MM.1S (cell line): ENCODE measurements around the gene FGFRL1.

Experiments
- DNase-seq: peaks from one replicate; pipeline ENCODE4 v3.0.0-alpha.2; 2015
- H2AFZ ChIP-seq: fragments of 300-600 bp; sonication (generic); 2 replicates; pipeline ENCODE4 v1.6.0; 2016; ENCODE audit warnings: antibody characterized with exemption, low read length
- H3F3A ChIP-seq: fragments of 300-600 bp; sonication (generic); 2 replicates; pipeline ENCODE4 v1.6.1; 2016; ENCODE audit warnings: mild to moderate bottlenecking, antibody characterized with exemption, low read length, moderate library complexity, mixed read lengths; ENCODE audit not compliant: insufficient read depth
- H3K27ac ChIP-seq: fragments of 300-600 bp; sonication (generic); 2 replicates; pipeline ENCODE4 v1.5.1; 2016; ENCODE audit warnings: mild to moderate bottlenecking, low read length
- H3K27me3 ChIP-seq: fragments of 300-600 bp; sonication (generic); replicated peaks from 2 replicates; pipeline ENCODE4 v1.6.0; 2016; ENCODE audit warnings: low read length; ENCODE audit not compliant: insufficient read depth
- H3K36me3 ChIP-seq: fragments of 300-600 bp; sonication (generic); replicated peaks from 2 replicates; pipeline ENCODE4 v1.6.1; 2016; ENCODE audit warnings: mild to moderate bottlenecking, low read length, mixed read lengths; ENCODE audit not compliant: insufficient read depth
- H3K4me1 ChIP-seq: fragments of 300-600 bp; sonication (generic); 2 replicates; pipeline ENCODE4 v1.6.1; 2016; ENCODE audit warnings: low read length, mixed read lengths
- H3K4me2 ChIP-seq: fragments of 300-600 bp; sonication (generic); 2 replicates; pipeline ENCODE4 v1.6.0; 2016; ENCODE audit warnings: low read depth, low read length
- H3K4me3 ChIP-seq: fragments of 300-600 bp; sonication (generic); 2 replicates; pipeline ENCODE4 v1.5.1; 2016; ENCODE audit warnings: low read length, mixed read lengths
- H3K79me2 ChIP-seq: fragments of 300-600 bp; sonication (generic); 2 replicates; pipeline ENCODE4 v1.6.1; 2016; ENCODE audit warnings: mixed run types, low read length, mixed read lengths
- H3K9ac ChIP-seq: fragments of 300-600 bp; sonication (generic); 2 replicates; pipeline ENCODE4 v1.6.1; 2016; ENCODE audit warnings: low read length, mixed read lengths
- H3K9me2 ChIP-seq: fragments of 300-600 bp; sonication (generic); replicated peaks from 2 replicates; pipeline ENCODE4 v1.6.1; 2016; ENCODE audit warnings: mild to moderate bottlenecking, low read length, mixed read lengths; ENCODE audit not compliant: insufficient read depth
- H3K9me3 ChIP-seq: fragments of 300-600 bp; sonication (generic); replicated peaks from 2 replicates; pipeline ENCODE4 v1.6.1; 2016; ENCODE audit warnings: mild to moderate bottlenecking, low read length, mixed read lengths; ENCODE audit not compliant: insufficient read depth
- H4K20me1 ChIP-seq: fragments of 300-600 bp; sonication (generic); 2 replicates; pipeline ENCODE4 v1.6.1; 2016; ENCODE audit warnings: mild to moderate bottlenecking, low read length, moderate library complexity, mixed read lengths; ENCODE audit not compliant: insufficient read depth
- EZH2 ChIP-seq: fragments of 300-600 bp; sonication (generic); optimal IDR thresholded peaks from 2 replicates; pipeline ENCODE3; 2017; ENCODE audit warnings: low read depth, mild to moderate bottlenecking, antibody characterized with exemption, low read length, mixed read lengths
- EZH2phosphoT487 ChIP-seq: fragments of 300-600 bp; sonication (generic); IDR thresholded peaks from 2 replicates; pipeline ENCODE4 v1.6.1; 2018; ENCODE audit warnings: antibody characterized with exemption, low read length
- TF ChIP-seq, protein P1 (sequence below): fragments of 300-600 bp; sonication (generic); IDR thresholded peaks from 2 replicates; pipeline ENCODE4 v1.5.1; 2016; ENCODE audit warnings: antibody characterized with exemption, low read length, mixed read lengths

Gene FGFRL1

DNA sequence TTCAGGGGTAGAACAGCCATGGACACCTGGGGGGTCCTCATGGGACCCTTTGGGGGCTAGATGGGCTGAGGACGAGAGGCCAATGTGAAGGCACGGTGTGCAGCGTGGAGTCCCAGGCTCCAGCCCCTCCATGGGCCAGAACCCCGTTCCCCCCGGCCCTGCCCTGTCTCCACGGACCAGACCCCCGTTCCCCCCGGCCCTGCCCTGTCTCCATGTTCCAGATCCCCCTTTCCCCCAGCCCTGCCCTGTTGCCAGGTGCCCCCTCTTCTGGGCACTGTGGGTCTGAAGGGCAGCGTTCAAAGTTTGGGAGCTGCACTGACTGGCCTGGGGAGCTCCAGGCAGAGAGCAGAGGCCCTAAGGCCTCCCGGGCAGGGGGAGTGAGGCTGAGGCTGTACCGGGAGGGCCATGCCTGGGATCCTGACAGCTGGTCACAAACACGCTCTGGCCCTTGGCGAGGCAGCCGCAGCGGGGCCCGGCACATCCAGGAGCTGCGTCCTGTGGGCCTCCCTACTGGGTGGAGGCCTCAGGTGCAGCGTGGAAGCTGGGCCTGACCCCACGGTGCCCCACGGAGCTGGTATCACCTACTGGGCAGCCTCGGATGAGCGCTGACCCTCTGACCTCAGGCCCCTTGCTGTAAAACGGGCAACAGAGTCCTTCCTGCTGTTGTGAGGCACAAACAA is 46.9 kb upstream of the FGFRL1 start:
- Histone ChIP-seq H3K9me3 (no peaks in the 10 kb centered on the region), H3K36me3 (no peaks in the 10 kb centered on the region)

DNA sequence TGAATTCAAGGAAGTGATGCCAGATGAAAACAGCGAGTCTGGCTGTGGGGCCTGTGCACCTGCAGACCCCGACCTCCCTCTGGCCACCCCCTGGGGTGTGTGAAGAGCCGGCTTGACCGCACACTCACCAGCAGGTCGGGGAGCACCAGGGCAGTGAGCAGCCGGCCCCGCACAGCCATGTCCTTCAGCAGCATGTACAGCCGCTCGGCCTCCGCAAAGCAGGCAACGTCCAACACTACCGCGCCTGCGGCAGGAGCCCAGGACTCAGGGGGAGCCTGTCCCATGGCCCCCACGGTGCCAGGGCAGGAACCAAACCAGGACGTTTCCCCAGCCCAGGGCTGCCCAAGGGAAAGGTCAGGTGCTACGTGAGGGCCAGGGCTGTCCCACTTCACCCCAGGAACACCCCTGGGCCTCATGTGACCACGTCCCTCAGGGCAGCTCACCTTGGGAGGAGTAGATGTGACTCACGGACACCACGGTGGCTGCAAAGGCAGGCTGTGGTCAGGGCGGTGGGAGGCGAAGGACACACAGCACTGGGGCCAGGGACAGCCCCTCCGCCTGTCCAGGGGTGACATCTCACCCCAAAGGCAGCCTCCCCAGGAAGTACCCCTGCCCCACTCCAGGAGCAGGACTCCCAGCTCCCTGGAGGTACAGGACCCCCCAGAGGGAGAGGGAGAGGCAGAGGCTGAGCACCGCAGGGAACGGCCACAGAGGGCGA is 46.2 kb upstream of the FGFRL1 start:
- Histone ChIP-seq H3K36me3 (no peaks in the 10 kb centered on the region), H4K20me1 (no peaks in the 10 kb centered on the region), H3K9me3 (no peaks in the 10 kb centered on the region), H3K9me2 (no peaks in the 10 kb centered on the region), H3K27ac (no peak overlapping the region), H3K4me1 (no peaks in the 10 kb centered on the region), H3K4me2 (no peak overlapping the region), H3K79me2 (no peaks in the 10 kb centered on the region), H2AFZ (no peak overlapping the region), H3K9ac (no peak overlapping the region), H3F3A (no peaks in the 10 kb centered on the region), H3K27me3 (no peaks in the 10 kb centered on the region), H3K4me3 (no peak overlapping the region)
- DNase-seq: no peak
- TF ChIP-seq, protein P1, sequence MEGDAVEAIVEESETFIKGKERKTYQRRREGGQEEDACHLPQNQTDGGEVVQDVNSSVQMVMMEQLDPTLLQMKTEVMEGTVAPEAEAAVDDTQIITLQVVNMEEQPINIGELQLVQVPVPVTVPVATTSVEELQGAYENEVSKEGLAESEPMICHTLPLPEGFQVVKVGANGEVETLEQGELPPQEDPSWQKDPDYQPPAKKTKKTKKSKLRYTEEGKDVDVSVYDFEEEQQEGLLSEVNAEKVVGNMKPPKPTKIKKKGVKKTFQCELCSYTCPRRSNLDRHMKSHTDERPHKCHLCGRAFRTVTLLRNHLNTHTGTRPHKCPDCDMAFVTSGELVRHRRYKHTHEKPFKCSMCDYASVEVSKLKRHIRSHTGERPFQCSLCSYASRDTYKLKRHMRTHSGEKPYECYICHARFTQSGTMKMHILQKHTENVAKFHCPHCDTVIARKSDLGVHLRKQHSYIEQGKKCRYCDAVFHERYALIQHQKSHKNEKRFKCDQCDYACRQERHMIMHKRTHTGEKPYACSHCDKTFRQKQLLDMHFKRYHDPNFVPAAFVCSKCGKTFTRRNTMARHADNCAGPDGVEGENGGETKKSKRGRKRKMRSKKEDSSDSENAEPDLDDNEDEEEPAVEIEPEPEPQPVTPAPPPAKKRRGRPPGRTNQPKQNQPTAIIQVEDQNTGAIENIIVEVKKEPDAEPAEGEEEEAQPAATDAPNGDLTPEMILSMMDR: no peak
- no peak for TF ChIP-seq EZH2
- TF ChIP-seq EZH2phosphoT487: no peak

More for the DNA sequence above, 46.9 kb upstream of the FGFRL1 start:
- no peak overlapping the region for H2AFZ ChIP-seq
- H3F3A ChIP-seq: no peaks in the 10 kb centered on the region
- no peak overlapping the region for H3K4me3 ChIP-seq
- H3K79me2 ChIP-seq: no peaks in the 10 kb centered on the region
- no peak overlapping the region for H3K4me2 ChIP-seq
- no peaks in the 10 kb centered on the region for H3K27me3 ChIP-seq
- no peak overlapping the region for H3K27ac ChIP-seq
- H3K4me1 ChIP-seq: no peaks in the 10 kb centered on the region
- no peak overlapping the region for H3K9ac ChIP-seq
- TF ChIP-seq EZH2 (no peak), EZH2phosphoT487 (no peak)
- TF ChIP-seq, protein P1: no peak
- no peaks in the 10 kb centered on the region for H4K20me1 ChIP-seq
- no peaks in the 10 kb centered on the region for H3K9me2 ChIP-seq
- no peak for DNase-seq

DNA sequence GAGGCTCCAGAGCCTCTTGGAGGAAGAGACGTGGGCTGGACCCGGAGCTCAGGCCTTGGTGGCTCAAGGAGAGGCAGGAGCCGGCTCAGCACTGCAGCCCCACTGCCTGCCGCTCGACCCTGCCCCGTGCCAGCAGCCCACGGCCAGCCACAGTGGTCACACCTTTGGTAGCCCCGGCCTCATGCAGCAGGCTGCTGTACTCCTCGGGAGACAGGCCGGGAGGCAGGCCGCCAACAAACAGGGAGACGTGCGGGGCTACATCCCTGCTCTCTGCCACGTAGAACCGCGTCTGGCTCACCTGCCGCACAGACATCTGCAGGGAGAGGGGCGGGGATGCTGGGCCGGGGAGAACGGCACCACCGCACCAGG is 45.7 kb upstream of the FGFRL1 start:
- no peaks in the 10 kb centered on the region for H3K27me3 ChIP-seq

More for the DNA sequence above, 45.7 kb upstream of the FGFRL1 start:
- Histone ChIP-seq H3K9me3 (no peaks in the 10 kb centered on the region), H4K20me1 (no peaks in the 10 kb centered on the region), H3F3A (no peaks in the 10 kb centered on the region), H3K4me3 (no peak overlapping the region), H3K27ac (no peak overlapping the region), H3K79me2 (no peaks in the 10 kb centered on the region), H3K9me2 (no peaks in the 10 kb centered on the region), H3K9ac (no peak overlapping the region), H3K4me2 (no peak overlapping the region), H3K4me1 (no peaks in the 10 kb centered on the region), H3K36me3 (no peaks in the 10 kb centered on the region), H2AFZ (no peak overlapping the region)
- DNase-seq: no peak
- TF ChIP-seq, protein P1: no peak
- TF ChIP-seq EZH2: no peak
- TF ChIP-seq EZH2phosphoT487: no peak
